HepG2 (cell line): ENCODE data around the gene POLRMT. TPM values are rescaled to one million over a fixed set of nuclear protein-coding genes. Genes with fewer than 3 reads are reported as not detected.

Source experiments
- AHR ChIP-seq: IDR thresholded peaks from 2 replicates; pipeline ENCODE4 v1.6.1; 2018; ENCODE audit warnings: missing genetic modification reagents, missing compliant biosample characterization
- BRCA1 ChIP-seq: sonication (generic); formaldehyde crosslinking; IDR thresholded peaks from 2 replicates; pipeline ENCODE4 v1.4.0; 2020; ENCODE audit warnings: missing genetic modification reagents
- E2F2 ChIP-seq: sonication (generic); formaldehyde crosslinking; IDR thresholded peaks from 2 replicates; pipeline ENCODE4 v1.4.0; 2020; ENCODE audit warnings: missing genetic modification reagents, borderline replicate concordance
- FOXP1 ChIP-seq, 2 experiments: fragments of 450-650 bp in 1 of 2; IDR thresholded peaks; 2 replicates each; pipeline ENCODE4 v1.6.1; 2017 to 2018; ENCODE audit warnings: antibody characterized with exemption in 1 of 2
- GATAD1 ChIP-seq: IDR thresholded peaks from 2 replicates; pipeline ENCODE4 v1.6.1; 2016; ENCODE audit warnings: missing genetic modification reagents, missing compliant biosample characterization
- HNF4A ChIP-seq: sonication (generic); formaldehyde crosslinking; IDR thresholded peaks from 2 replicates; pipeline ENCODE4 v1.4.0; 2020; ENCODE audit warnings: missing genetic modification reagents
- MAFK ChIP-seq, 2 experiments: IDR thresholded peaks in 1 of 2; conservative IDR thresholded peaks in 1 of 2; 2 replicates each; pipeline ENCODE4 v1.6.1; 2011; ENCODE audit warnings: improper control_type of control experiment in 2 of 2, low read length in 2 of 2
- NFE2 ChIP-seq: sonication (generic); formaldehyde crosslinking; IDR thresholded peaks from 2 replicates; pipeline ENCODE4 v1.4.0; 2020; ENCODE audit warnings: missing genetic modification reagents
- ONECUT2 ChIP-seq: sonication (generic); formaldehyde crosslinking; IDR thresholded peaks from 2 replicates; pipeline ENCODE4 v1.4.0; 2020; ENCODE audit warnings: missing genetic modification reagents
- SIX1 ChIP-seq: sonication (generic); formaldehyde crosslinking; IDR thresholded peaks from 2 replicates; pipeline ENCODE4 v1.4.0; 2020; ENCODE audit warnings: missing genetic modification reagents, borderline replicate concordance
- SOX5 ChIP-seq: IDR thresholded peaks from 2 replicates; pipeline ENCODE4 v1.6.1; 2016; ENCODE audit warnings: borderline replicate concordance
- SP4 ChIP-seq: sonication (generic); formaldehyde crosslinking; IDR thresholded peaks from 2 replicates; pipeline ENCODE4 v1.8.1; 2023; ENCODE audit warnings: mild to moderate bottlenecking, missing genetic modification reagents
- U2AF2 ChIP-seq: fragments of 200-400 bp; formaldehyde crosslinking; IDR thresholded peaks from 2 replicates; pipeline ENCODE4 v1.6.1; 2017; ENCODE audit warnings: low read depth, mild to moderate bottlenecking, low read length
- ZNF562 ChIP-seq: sonication (generic); formaldehyde crosslinking; IDR thresholded peaks from 2 replicates; pipeline ENCODE4 v1.8.0; 2022; ENCODE audit warnings: missing genetic modification reagents, borderline replicate concordance
- ZNF652 ChIP-seq: IDR thresholded peaks from 2 replicates; pipeline ENCODE4 v1.6.1; 2016; ENCODE audit warnings: low read depth, borderline replicate concordance
- polyA plus RNA-seq, 8 experiments: library from polyadenylated mRNA; depleted of rRNA in 3 of 8; stranded (reverse) in 7 of 8; unstranded in 1 of 8; fragments of >200 nt; fragmentation: Illumina TruSeq in 4 of 8; extraction: Trizol in 4 of 8; gene quantifications; 2 replicates each; pipeline versions ENCODE4 v1.2.1 to v1.2.3, GENCODE V29; 2011 to 2016; ENCODE audit warnings: low read depth in 4 of 8, missing spikeins in 1 of 8, mixed read lengths in 1 of 8; ENCODE audit not compliant: insufficient read depth in 1 of 8
- total RNA-seq, 5 experiments: library from RNA; depleted of rRNA; stranded (reverse); fragments of >200 nt; fragmentation: Illumina TruSeq; extraction: Trizol; gene quantifications; 2 replicates each; pipeline ENCODE4 v1.2.3, GENCODE V29; 2016; ENCODE audit warnings: low read depth in 1 of 5
- TF ChIP-seq, protein P1 (sequence below), 2 experiments: sonication (generic) in 1 of 2; formaldehyde crosslinking in 1 of 2; IDR thresholded peaks; 2 replicates each; pipeline versions ENCODE4 v1.6.1 to v1.9.0; 2014 to 2022; ENCODE audit warnings: antibody characterized with exemption in 1 of 2, borderline replicate concordance in 1 of 2, inconsistent platforms in 1 of 2, low read depth in 1 of 2, missing genetic modification reagents in 1 of 2
- TF ChIP-seq, protein P2 (sequence below): sonication (generic); formaldehyde crosslinking; IDR thresholded peaks from 2 replicates; pipeline ENCODE4 v1.9.0; 2021; ENCODE audit warnings: missing genetic modification reagents, mild to moderate bottlenecking, borderline replicate concordance
- TF ChIP-seq, protein P3 (sequence below): sonication (generic); formaldehyde crosslinking; IDR thresholded peaks from 2 replicates; pipeline ENCODE4 v1.4.0; 2020; ENCODE audit warnings: missing genetic modification reagents

POLRMT gene
- total and polyA plus RNA-seq, 2 of the 13 experiments (the other 11 are each of a cell fraction or from before 2014, with no cell fraction given): 78.0 to 101 TPM

DNA sequence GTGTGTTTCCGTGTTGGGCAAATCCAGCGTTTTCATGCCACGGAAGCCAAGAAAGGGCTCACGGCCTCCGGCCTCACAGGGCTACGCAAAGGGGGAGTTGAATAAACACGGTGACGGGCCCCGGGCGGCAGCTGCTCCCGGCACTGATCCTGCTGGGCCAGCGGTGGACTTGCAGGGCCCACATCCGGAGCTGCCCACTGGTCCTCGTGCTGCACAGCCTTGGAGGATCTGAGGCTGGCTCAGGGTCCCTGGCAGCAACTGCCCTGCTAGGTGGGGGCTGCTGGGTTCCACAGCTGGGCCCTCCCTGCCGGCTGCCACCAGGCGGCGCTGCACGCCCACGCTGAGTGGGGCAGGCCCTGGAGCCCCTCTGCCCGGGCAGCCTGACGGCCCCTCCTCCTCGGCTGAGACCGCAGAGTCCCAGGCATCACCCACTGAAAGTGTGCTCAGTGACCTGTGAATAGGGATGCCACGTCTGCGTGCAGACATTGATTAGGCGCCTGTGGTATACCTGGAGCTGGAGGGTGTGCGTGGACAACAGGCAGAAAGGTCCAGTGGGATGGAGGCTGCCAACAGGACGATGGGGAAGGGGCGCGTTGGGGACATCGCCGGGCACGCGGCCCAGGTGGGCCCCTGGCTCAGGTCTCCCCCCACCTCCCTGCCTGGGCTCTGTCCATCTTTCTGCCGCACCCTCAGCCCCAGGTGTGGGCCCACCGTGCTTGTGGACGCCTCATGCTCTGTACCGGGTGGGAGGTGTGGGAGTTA is 48.9 kb downstream of the POLRMT start (continued):
- TF ChIP-seq, protein P1, sequence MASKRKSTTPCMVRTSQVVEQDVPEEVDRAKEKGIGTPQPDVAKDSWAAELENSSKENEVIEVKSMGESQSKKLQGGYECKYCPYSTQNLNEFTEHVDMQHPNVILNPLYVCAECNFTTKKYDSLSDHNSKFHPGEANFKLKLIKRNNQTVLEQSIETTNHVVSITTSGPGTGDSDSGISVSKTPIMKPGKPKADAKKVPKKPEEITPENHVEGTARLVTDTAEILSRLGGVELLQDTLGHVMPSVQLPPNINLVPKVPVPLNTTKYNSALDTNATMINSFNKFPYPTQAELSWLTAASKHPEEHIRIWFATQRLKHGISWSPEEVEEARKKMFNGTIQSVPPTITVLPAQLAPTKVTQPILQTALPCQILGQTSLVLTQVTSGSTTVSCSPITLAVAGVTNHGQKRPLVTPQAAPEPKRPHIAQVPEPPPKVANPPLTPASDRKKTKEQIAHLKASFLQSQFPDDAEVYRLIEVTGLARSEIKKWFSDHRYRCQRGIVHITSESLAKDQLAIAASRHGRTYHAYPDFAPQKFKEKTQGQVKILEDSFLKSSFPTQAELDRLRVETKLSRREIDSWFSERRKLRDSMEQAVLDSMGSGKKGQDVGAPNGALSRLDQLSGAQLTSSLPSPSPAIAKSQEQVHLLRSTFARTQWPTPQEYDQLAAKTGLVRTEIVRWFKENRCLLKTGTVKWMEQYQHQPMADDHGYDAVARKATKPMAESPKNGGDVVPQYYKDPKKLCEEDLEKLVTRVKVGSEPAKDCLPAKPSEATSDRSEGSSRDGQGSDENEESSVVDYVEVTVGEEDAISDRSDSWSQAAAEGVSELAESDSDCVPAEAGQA (IDR thresholded peaks at IDR 0.05; ENCODE audit: low read depth): peak; percentile 51; the same call in 1 of the 2 replicates
- TF ChIP-seq, protein P1 (CRISPR knock-in tag; IDR thresholded peaks at IDR 0.05; ENCODE audit: borderline replicate concordance): no peak
- TF ChIP-seq ZNF652 (CRISPR knock-in tag) (0 out of 2 replicates have a peak, but pooled peaks have one; percentile 26), SOX5 (CRISPR knock-in tag) (peak; percentile 49; the same call in 1 of the 2 replicates), AHR (CRISPR knock-in tag) (0 out of 2 replicates have a peak, but pooled peaks have one; percentile 34), MAFK (conservative IDR thresholded peaks at IDR 0.05 in 1 of 2, IDR thresholded peaks at IDR 0.05 in 1 of 2; ENCODE audit: low read length in 2 of 2) (no peak), GATAD1 (peak; percentile 64; the same call in 1 of the 2 replicates), ZNF562 (CRISPR knock-in tag) (no peak), BRCA1 (CRISPR knock-in tag) (peak; percentile 69; the same call in 1 of the 2 replicates), ONECUT2 (CRISPR knock-in tag) (no peak), U2AF2 (no peak), E2F2 (CRISPR knock-in tag) (0 out of 2 replicates have a peak, but pooled peaks have one; percentile 17), FOXP1 (IDR thresholded peaks at IDR 0.05) (no peak), FOXP1 (CRISPR knock-in tag; IDR thresholded peaks at IDR 0.05) (no peak), SP4 (CRISPR knock-in tag) (peak; percentile 42; the same call in 1 of the 2 replicates), HNF4A (no peak), NFE2 (CRISPR knock-in tag) (no peak), SIX1 (CRISPR knock-in tag) (0 out of 2 replicates have a peak, but pooled peaks have one; percentile 12)
- TF ChIP-seq, protein P2, sequence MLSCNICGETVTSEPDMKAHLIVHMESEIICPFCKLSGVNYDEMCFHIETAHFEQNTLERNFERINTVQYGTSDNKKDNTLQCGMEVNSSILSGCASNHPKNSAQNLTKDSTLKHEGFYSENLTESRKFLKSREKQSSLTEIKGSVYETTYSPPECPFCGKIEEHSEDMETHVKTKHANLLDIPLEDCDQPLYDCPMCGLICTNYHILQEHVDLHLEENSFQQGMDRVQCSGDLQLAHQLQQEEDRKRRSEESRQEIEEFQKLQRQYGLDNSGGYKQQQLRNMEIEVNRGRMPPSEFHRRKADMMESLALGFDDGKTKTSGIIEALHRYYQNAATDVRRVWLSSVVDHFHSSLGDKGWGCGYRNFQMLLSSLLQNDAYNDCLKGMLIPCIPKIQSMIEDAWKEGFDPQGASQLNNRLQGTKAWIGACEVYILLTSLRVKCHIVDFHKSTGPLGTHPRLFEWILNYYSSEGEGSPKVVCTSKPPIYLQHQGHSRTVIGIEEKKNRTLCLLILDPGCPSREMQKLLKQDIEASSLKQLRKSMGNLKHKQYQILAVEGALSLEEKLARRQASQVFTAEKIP (CRISPR knock-in tag): no peak
- TF ChIP-seq, protein P3, sequence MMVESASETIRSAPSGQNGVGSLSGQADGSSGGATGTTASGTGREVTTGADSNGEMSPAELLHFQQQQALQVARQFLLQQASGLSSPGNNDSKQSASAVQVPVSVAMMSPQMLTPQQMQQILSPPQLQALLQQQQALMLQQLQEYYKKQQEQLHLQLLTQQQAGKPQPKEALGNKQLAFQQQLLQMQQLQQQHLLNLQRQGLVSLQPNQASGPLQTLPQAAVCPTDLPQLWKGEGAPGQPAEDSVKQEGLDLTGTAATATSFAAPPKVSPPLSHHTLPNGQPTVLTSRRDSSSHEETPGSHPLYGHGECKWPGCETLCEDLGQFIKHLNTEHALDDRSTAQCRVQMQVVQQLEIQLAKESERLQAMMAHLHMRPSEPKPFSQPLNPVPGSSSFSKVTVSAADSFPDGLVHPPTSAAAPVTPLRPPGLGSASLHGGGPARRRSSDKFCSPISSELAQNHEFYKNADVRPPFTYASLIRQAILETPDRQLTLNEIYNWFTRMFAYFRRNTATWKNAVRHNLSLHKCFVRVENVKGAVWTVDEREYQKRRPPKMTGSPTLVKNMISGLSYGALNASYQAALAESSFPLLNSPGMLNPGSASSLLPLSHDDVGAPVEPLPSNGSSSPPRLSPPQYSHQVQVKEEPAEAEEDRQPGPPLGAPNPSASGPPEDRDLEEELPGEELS (CRISPR knock-in tag): 0 out of 2 replicates have a peak, but pooled peaks have one; percentile 7
